ENCODE measurements around the gene PSMA7. TPM values are rescaled to one million over a fixed set of nuclear protein-coding genes. Genes with fewer than 3 reads are reported as not detected.

The PSMA7 gene
- total and polyA plus RNA-seq, 2 donors (not counting 1 experiment from before 2014, with no cell fraction given), result 140 to 252 TPM

- Mint-ChIP-seq H3K27me3 (no peaks in the 10 kb centered on the region), H3K27ac (no peak overlapping the region), H3K9me3 (ENCODE audit: insufficient read depth) (no peaks in the 10 kb centered on the region), H3K4me1 (no peaks in the 10 kb centered on the region), H3K4me3 (no peak overlapping the region)
- DNase-seq (no peak), ATAC-seq (ENCODE audit: low read depth) (no peak)
- CTCF ChIA-PET, result no interaction called here
- H3K79me2 ChIP-seq (ENCODE audit: control insufficient read depth, insufficient read depth, low read length), result no peaks in the 10 kb centered on the region
- H3K36me3 ChIP-seq (replicated peaks in 1 of 2; ENCODE audit: control extremely low read depth in 1 of 2, control insufficient read depth in 1 of 2, extremely low read depth in 1 of 2, insufficient read depth in 2 of 2, low read length in 1 of 2), result peaks cover 0 to 25% of the 10 kb centered on the region in 2 experiments
- WGBS (ENCODE audit: insufficient coverage), result 98% methylated on average over 25 of the region's 29 CpGs
- H3K4me2 ChIP-seq (replicated peaks; ENCODE audit: low read depth, low read length, poor library complexity, severe bottlenecking), result no peak overlapping the region
- no peak overlapping the region for H3K27ac ChIP-seq (ENCODE audit: low read length in 2 of 2)
- no peaks in the 10 kb centered on the region for H3K4me1 ChIP-seq (ENCODE audit: control insufficient read depth in 2 of 2, insufficient read depth in 2 of 2, low read length in 2 of 2)
- POLR2A ChIA-PET, result no interaction called here
- H3K9ac ChIP-seq (ENCODE audit: low read length), result no peak overlapping the region
- no peak for TF ChIP-seq EZH2 (IDR thresholded peaks at IDR 0.05; ENCODE audit: borderline replicate concordance, insufficient read depth, low read depth, low read length, poor library complexity, severe bottlenecking)
- TF ChIP-seq, protein P1, sequence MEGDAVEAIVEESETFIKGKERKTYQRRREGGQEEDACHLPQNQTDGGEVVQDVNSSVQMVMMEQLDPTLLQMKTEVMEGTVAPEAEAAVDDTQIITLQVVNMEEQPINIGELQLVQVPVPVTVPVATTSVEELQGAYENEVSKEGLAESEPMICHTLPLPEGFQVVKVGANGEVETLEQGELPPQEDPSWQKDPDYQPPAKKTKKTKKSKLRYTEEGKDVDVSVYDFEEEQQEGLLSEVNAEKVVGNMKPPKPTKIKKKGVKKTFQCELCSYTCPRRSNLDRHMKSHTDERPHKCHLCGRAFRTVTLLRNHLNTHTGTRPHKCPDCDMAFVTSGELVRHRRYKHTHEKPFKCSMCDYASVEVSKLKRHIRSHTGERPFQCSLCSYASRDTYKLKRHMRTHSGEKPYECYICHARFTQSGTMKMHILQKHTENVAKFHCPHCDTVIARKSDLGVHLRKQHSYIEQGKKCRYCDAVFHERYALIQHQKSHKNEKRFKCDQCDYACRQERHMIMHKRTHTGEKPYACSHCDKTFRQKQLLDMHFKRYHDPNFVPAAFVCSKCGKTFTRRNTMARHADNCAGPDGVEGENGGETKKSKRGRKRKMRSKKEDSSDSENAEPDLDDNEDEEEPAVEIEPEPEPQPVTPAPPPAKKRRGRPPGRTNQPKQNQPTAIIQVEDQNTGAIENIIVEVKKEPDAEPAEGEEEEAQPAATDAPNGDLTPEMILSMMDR (IDR thresholded peaks at IDR 0.05), result no peak
- peaks cover 2% of the 10 kb centered on the region for H4K20me1 ChIP-seq (ENCODE audit: control insufficient read depth, insufficient read depth, low read length, poor library complexity, severe bottlenecking)
- no peak overlapping the region for H2AFZ ChIP-seq (ENCODE audit: insufficient read depth, low read depth, low read length, poor library complexity, severe bottlenecking)
- H3K4me3 ChIP-seq (ENCODE audit: control extremely low read depth in 1 of 5, extremely low read depth in 1 of 5, insufficient read depth in 1 of 5, low read depth in 2 of 5, low read length in 4 of 5), result no peak overlapping the region
- no peaks in the 10 kb centered on the region for H3K27me3 ChIP-seq (replicated peaks in 1 of 4; ENCODE audit: control extremely low read depth in 1 of 4, control insufficient read depth in 3 of 4, insufficient read depth in 4 of 4, low read length in 3 of 4)
- H3K9me3 ChIP-seq (ENCODE audit: control extremely low read depth in 1 of 3, control insufficient read depth in 2 of 3, insufficient read depth in 1 of 3, low read length in 2 of 3), result no peaks in the 10 kb centered on the region
- intact Hi-C loops (cut with micrococcal nuclease), result no loop called here
These were observed 21.0 kb upstream of the PSMA7 start for GRCh38 chr20:62163986-62164762.

DNA sequence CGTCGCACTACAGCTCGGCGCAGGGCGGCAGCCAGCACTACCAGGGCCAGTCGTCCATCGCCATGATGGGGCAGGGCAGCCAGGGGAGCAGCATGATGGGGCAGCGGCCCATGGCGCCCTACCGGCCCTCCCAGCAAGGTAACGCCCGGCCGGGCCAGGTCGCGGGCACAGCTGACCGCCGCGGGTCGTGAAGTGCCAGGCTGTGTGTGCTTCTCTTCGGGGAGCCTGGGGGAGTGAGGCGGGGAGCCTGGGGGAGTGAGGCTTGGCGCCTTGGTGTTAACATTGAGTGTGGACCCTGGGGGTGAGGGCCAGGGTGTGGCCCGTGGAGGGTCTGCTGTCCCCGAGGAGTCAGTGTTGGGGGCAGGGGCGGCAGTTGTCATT, 20.3 kb upstream of the PSMA7 start:
- 99% methylated on average over 25 of the region's 25 CpGs for WGBS (ENCODE audit: insufficient coverage)
- CTCF ChIA-PET, result no interaction called here
- no peak for ATAC-seq (ENCODE audit: low read depth)

More for the DNA sequence above, 20.3 kb upstream of the PSMA7 start:
- Histone ChIP-seq H3K9ac (ENCODE audit: low read length) (no peak overlapping the region), H3K79me2 (ENCODE audit: control insufficient read depth, insufficient read depth, low read length) (no peaks in the 10 kb centered on the region), H3K9me3 (ENCODE audit: control extremely low read depth in 1 of 3, control insufficient read depth in 2 of 3, insufficient read depth in 1 of 3, low read length in 2 of 3) (no peaks in the 10 kb centered on the region), H3K4me1 (ENCODE audit: control insufficient read depth in 2 of 2, insufficient read depth in 2 of 2, low read length in 2 of 2) (no peaks in the 10 kb centered on the region), H4K20me1 (ENCODE audit: control insufficient read depth, insufficient read depth, low read length, poor library complexity, severe bottlenecking) (peaks cover 9% of the 10 kb centered on the region), H3K27me3 (replicated peaks in 1 of 4; ENCODE audit: control extremely low read depth in 1 of 4, control insufficient read depth in 3 of 4, insufficient read depth in 4 of 4, low read length in 3 of 4) (no peaks in the 10 kb centered on the region), H3K36me3 (replicated peaks in 1 of 2; ENCODE audit: control extremely low read depth in 1 of 2, control insufficient read depth in 1 of 2, extremely low read depth in 1 of 2, insufficient read depth in 2 of 2, low read length in 1 of 2) (peaks cover 0 to 25% of the 10 kb centered on the region in 2 experiments), H3K4me2 (replicated peaks; ENCODE audit: low read depth, low read length, poor library complexity, severe bottlenecking) (no peak overlapping the region), H2AFZ (ENCODE audit: insufficient read depth, low read depth, low read length, poor library complexity, severe bottlenecking) (no peak overlapping the region), H3K27ac (ENCODE audit: low read length in 2 of 2) (no peak overlapping the region), H3K4me3 (ENCODE audit: control extremely low read depth in 1 of 5, extremely low read depth in 1 of 5, insufficient read depth in 1 of 5, low read depth in 2 of 5, low read length in 4 of 5) (no peak overlapping the region)
- H3K9me3 Mint-ChIP-seq (ENCODE audit: insufficient read depth), result no peaks in the 10 kb centered on the region
- POLR2A ChIA-PET, result no interaction called here
- TF ChIP-seq, protein P1 (IDR thresholded peaks at IDR 0.05), result no peak
- no peak for TF ChIP-seq EZH2 (IDR thresholded peaks at IDR 0.05; ENCODE audit: borderline replicate concordance, insufficient read depth, low read depth, low read length, poor library complexity, severe bottlenecking)
- H3K27me3 Mint-ChIP-seq, result no peaks in the 10 kb centered on the region
- intact Hi-C loops (cut with micrococcal nuclease), result no loop called here
- H3K4me3 Mint-ChIP-seq, result no peak overlapping the region
- H3K4me1 Mint-ChIP-seq, result no peaks in the 10 kb centered on the region
- no peak overlapping the region for H3K27ac Mint-ChIP-seq
- no peak for DNase-seq
